Parathyroid adenoma (tissue), 2 donors: Measurements from ENCODE around the gene SRGAP3.
A peak's percentile ranks its signal among the peaks of the same experiment; 100 is the strongest.

Experiments used
- H2AFZ ChIP-seq: fragments of 300-600 bp; sonication (generic); one replicate; pipeline ENCODE4 v1.7.0; 2017; ENCODE audit warnings: antibody characterized with exemption, mild to moderate bottlenecking
- H3K27ac ChIP-seq: fragments of 300-600 bp; sonication (generic); one replicate; pipeline ENCODE4 v1.7.0; 2017
- H3K27me3 ChIP-seq: fragments of 300-600 bp; sonication (generic); one replicate; pipeline ENCODE4 v1.7.0; 2017; ENCODE audit warnings: low read length; ENCODE audit not compliant: control insufficient read depth, insufficient read depth
- H3K36me3 ChIP-seq: fragments of 300-600 bp; sonication (generic); one replicate; pipeline ENCODE4 v1.7.0; 2017; ENCODE audit warnings: low read length; ENCODE audit not compliant: control insufficient read depth, insufficient read depth
- H3K4me1 ChIP-seq: fragments of 300-600 bp; sonication (generic); one replicate; pipeline ENCODE4 v1.7.0; 2017; ENCODE audit warnings: control low read depth
- H3K4me2 ChIP-seq: fragments of 300-600 bp; sonication (generic); one replicate; pipeline ENCODE4 v1.7.0; 2017; ENCODE audit warnings: low read length
- H3K4me3 ChIP-seq: fragments of 300-600 bp; sonication (generic); one replicate; pipeline ENCODE4 v1.7.0; 2017; ENCODE audit warnings: low read depth, low read length
- H3K79me2 ChIP-seq: fragments of 300-600 bp; sonication (generic); one replicate; pipeline ENCODE4 v1.7.0; 2017; ENCODE audit warnings: control low read depth
- H3K9ac ChIP-seq: fragments of 300-600 bp; sonication (generic); one replicate; pipeline ENCODE4 v1.7.0; 2017; ENCODE audit warnings: mild to moderate bottlenecking
- H3K9me3 ChIP-seq: fragments of 300-600 bp; sonication (generic); one replicate; pipeline ENCODE4 v1.7.0; 2017; ENCODE audit warnings: low read length; ENCODE audit not compliant: control insufficient read depth
- TF ChIP-seq, protein P1 (sequence below): fragments of 300-600 bp; sonication (generic); IDR thresholded peaks from one replicate; pipeline ENCODE4 v1.7.0; 2017; ENCODE audit warnings: antibody characterized with exemption, mild to moderate bottlenecking
- donor health status: primary hyperparathyroidism.

SRGAP3 gene

GRCh38 chr3:9250236-9250635 lies 790 bp upstream of the SRGAP3 start:
- Histone ChIP-seq H3K36me3 (no peaks in the 10 kb centered on the region), H3K4me1 (peaks cover 6% of the 10 kb centered on the region), H3K9me3 (no peaks in the 10 kb centered on the region), H3K27me3 (no peaks in the 10 kb centered on the region), H3K9ac (no peak overlapping the region), H2AFZ (no peak overlapping the region), H3K27ac (no peak overlapping the region), H3K4me2 (no peak overlapping the region), H3K79me2 (no peaks in the 10 kb centered on the region), H3K4me3 (no peak overlapping the region)
- TF ChIP-seq, protein P1, sequence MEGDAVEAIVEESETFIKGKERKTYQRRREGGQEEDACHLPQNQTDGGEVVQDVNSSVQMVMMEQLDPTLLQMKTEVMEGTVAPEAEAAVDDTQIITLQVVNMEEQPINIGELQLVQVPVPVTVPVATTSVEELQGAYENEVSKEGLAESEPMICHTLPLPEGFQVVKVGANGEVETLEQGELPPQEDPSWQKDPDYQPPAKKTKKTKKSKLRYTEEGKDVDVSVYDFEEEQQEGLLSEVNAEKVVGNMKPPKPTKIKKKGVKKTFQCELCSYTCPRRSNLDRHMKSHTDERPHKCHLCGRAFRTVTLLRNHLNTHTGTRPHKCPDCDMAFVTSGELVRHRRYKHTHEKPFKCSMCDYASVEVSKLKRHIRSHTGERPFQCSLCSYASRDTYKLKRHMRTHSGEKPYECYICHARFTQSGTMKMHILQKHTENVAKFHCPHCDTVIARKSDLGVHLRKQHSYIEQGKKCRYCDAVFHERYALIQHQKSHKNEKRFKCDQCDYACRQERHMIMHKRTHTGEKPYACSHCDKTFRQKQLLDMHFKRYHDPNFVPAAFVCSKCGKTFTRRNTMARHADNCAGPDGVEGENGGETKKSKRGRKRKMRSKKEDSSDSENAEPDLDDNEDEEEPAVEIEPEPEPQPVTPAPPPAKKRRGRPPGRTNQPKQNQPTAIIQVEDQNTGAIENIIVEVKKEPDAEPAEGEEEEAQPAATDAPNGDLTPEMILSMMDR, result no peak

- peak overlapping the region; percentile 71 for H2AFZ ChIP-seq
- H3K4me1 ChIP-seq, result peaks cover 11% of the 10 kb centered on the region
- no peaks in the 10 kb centered on the region for H3K9me3 ChIP-seq
- TF ChIP-seq, protein P1, result no peak
- no peak overlapping the region for H3K9ac ChIP-seq
- H3K4me3 ChIP-seq, result peak overlapping the region; percentile 41
- no peak overlapping the region for H3K27ac ChIP-seq
- H3K79me2 ChIP-seq, result no peaks in the 10 kb centered on the region
- peak overlapping the region; percentile 61 for H3K4me2 ChIP-seq
- H3K27me3 ChIP-seq, result no peaks in the 10 kb centered on the region
- no peaks in the 10 kb centered on the region for H3K36me3 ChIP-seq
Measured at GRCh38 chr3:9248522-9249271, 749 bp downstream of the SRGAP3 start.

DNA sequence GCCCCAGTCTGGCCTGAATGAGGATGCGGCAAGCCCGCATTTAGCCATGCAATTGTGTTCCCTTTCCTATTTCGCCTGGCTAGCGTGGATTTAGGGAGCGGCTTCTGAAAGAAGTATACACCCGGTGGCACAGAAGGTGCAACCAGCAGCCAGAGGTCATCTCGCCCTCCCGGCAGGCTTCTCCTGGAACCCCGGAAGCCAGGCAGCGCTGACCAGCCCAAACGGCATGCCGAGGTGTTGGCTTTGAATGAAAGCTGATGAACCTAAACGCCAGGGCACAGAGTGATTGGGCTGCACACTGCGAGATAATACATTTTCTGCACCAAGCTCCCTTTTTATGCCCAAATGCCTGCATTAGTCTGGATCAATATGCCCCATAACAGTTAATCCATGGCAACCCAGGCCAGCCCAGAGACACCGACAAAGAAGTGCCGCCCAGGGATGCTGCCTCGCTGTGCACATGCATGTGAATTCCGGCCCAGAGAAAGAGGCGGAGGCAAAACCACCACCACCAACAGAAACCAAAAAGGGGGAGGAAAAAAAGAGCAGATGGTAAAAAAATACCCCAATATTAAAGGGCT lies 1.4 kb downstream of the SRGAP3 start:
- H3K9ac ChIP-seq, result no peak overlapping the region
- H3K4me3 ChIP-seq, result no peak overlapping the region
- H3K9me3 ChIP-seq, result no peaks in the 10 kb centered on the region
- TF ChIP-seq, protein P1, result no peak
- H3K4me1 ChIP-seq, result peaks cover 11% of the 10 kb centered on the region
- H3K36me3 ChIP-seq, result no peaks in the 10 kb centered on the region
- no peak overlapping the region for H3K27ac ChIP-seq
- no peaks in the 10 kb centered on the region for H3K79me2 ChIP-seq
- no peaks in the 10 kb centered on the region for H3K27me3 ChIP-seq
- no peak overlapping the region for H3K4me2 ChIP-seq
- H2AFZ ChIP-seq, result no peak overlapping the region

- H3K27ac ChIP-seq, result no peak overlapping the region
- TF ChIP-seq, protein P1, result no peak
- no peaks in the 10 kb centered on the region for H3K27me3 ChIP-seq
- H3K4me1 ChIP-seq, result peaks cover 11% of the 10 kb centered on the region
- H3K79me2 ChIP-seq, result no peaks in the 10 kb centered on the region
- no peak overlapping the region for H2AFZ ChIP-seq
- H3K4me3 ChIP-seq, result no peak overlapping the region
- no peaks in the 10 kb centered on the region for H3K36me3 ChIP-seq
- H3K4me2 ChIP-seq, result no peak overlapping the region
- no peaks in the 10 kb centered on the region for H3K9me3 ChIP-seq
- no peak overlapping the region for H3K9ac ChIP-seq
Measured at GRCh38 chr3:9247361-9247940, 2.0 kb downstream of the SRGAP3 start.
